Measurements from ENCODE around the gene CD74.
A peak's percentile ranks its signal among the peaks of the same experiment; 100 is the strongest.

CD74 gene

DNA sequence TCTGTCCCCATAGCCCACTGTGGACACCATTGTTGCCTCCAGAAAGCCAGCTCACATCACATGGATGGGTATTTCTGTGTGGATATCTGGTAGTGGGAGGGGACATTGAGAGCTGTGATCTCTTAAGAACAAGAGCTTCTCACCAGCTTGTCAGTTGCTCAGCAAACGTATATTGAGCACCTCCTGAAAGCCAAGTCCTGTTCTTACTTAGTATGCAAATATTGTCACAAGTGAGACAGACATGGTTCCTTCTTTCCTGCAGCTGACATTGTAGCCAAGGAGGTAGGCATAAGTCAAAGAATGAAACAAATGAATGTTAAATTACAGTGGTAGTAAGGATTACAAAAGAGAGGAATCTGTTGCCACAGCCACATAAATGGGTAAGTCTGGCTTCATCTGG lies 51.4 kb downstream of the CD74 start:
- no peak for DNase-seq (ENCODE audit: low read depth, low spot score)

- no peak for DNase-seq (ENCODE audit: low read depth, low spot score)
Measured at GRCh38 chr5:150358261-150359095, 54.2 kb downstream of the CD74 start.

GRCh38 chr5:150357326-150358260 lies 55.1 kb downstream of the CD74 start, which contains the start of gene TCOF1:
TSS of gene TCOF1 (plus strand) at chr5:150357697. CDS start at chr5:150357747, 50 bp downstream.
- DNase-seq (ENCODE audit: low read depth, low spot score): peak; percentile 75

- DNase-seq (ENCODE audit: low read depth, low spot score): no peak
Measured at GRCh38 chr5:150356575-150357294, 56.0 kb downstream of the CD74 start.

- no peak for DNase-seq (ENCODE audit: low read depth, low spot score)
Measured at GRCh38 chr5:150355791-150356190, 56.9 kb downstream of the CD74 start.

- DNase-seq (ENCODE audit: low read depth, low spot score): no peak
Measured at GRCh38 chr5:150353032-150353675, 59.6 kb downstream of the CD74 start.

GRCh38 chr5:150352244-150353031 lies 60.3 kb downstream of the CD74 start:
- DNase-seq (ENCODE audit: low read depth, low spot score): no peak

All from iPS DF 19.7 (cell line).